Endothelial cell (in vitro differentiated cells): Measurements from ENCODE around the gene DCAF6. TPM values are rescaled to one million over a fixed set of nuclear protein-coding genes. Genes with fewer than 3 reads are reported as not detected.

Experiments
- DNase-seq: peaks from one replicate; pipeline ENCODE4 v3.0.0; 2021; ENCODE audit warnings: low spot score
- H3K27ac Mint-ChIP-seq: one replicate; pipeline ENCODE4 v1.8.0; 2021; ENCODE audit warnings: mixed read lengths, inconsistent platforms; ENCODE audit not compliant: unreplicated experiment
- H3K27me3 Mint-ChIP-seq: one replicate; pipeline ENCODE4 v1.8.0; 2021; ENCODE audit warnings: mild to moderate bottlenecking, moderate library complexity, mixed read lengths, inconsistent platforms; ENCODE audit not compliant: unreplicated experiment
- H3K36me3 Mint-ChIP-seq: one replicate; pipeline ENCODE4 v1.8.0; 2021; ENCODE audit warnings: mild to moderate bottlenecking, low read depth, mixed read lengths, inconsistent platforms; ENCODE audit not compliant: unreplicated experiment
- H3K4me1 Mint-ChIP-seq: one replicate; pipeline ENCODE4 v1.8.0; 2021; ENCODE audit warnings: mild to moderate bottlenecking, mixed read lengths, inconsistent platforms; ENCODE audit not compliant: unreplicated experiment
- H3K4me3 Mint-ChIP-seq: one replicate; pipeline ENCODE4 v1.8.0; 2021; ENCODE audit warnings: mild to moderate bottlenecking, mixed read lengths, inconsistent platforms; ENCODE audit not compliant: unreplicated experiment
- H3K9me3 Mint-ChIP-seq: one replicate; pipeline ENCODE4 v1.8.0; 2021; ENCODE audit warnings: mixed read lengths, inconsistent platforms; ENCODE audit not compliant: unreplicated experiment
- total RNA-seq: library from RNA; stranded (reverse); fragmentation: NEBNext Ultra II Directional; extraction: Animal tissue kit (Norgen Biotek cat#: 25700); gene quantifications from one replicate; pipeline ENCODE4 v1.2.1, GENCODE V29; 2021; ENCODE audit not compliant: unreplicated experiment
- TF ChIP-seq, protein P1 (sequence below): fragments of 200-600 bp; sonication (generic); IDR thresholded peaks from one replicate; pipeline ENCODE4 v1.5.0; 2021; ENCODE audit warnings: antibody characterized with exemption; ENCODE audit not compliant: unreplicated experiment

DCAF6 gene
- total RNA-seq, 1 donor from 2014 or later: 21.0 TPM

DNA sequence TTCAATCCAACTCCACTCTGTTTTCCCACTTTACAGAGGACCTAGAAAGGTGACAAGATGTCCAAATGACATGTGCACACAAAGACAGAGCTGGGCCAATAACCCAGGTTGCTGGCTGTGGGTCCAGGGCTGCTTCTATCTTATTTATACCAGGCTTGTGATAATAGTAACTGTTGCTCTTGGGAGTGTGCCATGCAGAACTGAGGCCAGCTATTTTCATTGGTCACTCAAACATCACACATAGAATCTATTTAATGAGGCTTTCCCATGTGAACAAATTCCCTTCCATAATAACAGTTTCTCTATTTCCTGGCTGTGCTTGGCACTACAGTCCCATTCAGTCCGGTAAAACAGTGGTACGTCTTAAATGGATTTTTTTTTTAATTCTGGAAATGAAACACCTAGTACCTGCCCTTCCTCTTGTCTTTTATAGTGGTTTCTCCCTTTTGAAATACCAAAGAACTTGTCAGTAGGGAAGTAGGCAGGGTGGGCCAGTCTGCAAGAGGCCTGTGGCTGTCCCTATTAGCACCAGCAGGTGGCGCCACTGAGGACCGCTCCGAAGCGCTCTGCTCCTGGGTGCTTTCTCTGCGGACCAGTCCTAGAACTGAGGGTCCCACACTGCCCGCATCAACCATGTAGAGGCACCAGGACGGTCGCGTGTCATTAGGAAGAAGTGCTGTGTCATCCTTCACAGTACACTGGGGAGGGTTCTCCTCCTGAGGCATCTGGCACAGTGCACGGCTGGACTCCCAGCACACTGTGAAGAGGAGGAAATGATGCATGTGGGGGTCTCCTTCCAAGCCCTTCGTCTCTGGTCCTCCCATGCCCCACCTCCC is 148.1 kb downstream of the DCAF6 start:
- H3K27me3 Mint-ChIP-seq: peaks cover 3% of the 10 kb centered on the region
- no peak overlapping the region for H3K4me3 Mint-ChIP-seq
- no peaks in the 10 kb centered on the region for H3K9me3 Mint-ChIP-seq
- peak; percentile 77 for DNase-seq
- no peaks in the 10 kb centered on the region for H3K4me1 Mint-ChIP-seq
- peaks cover 29% of the 10 kb centered on the region for H3K36me3 Mint-ChIP-seq
- H3K27ac Mint-ChIP-seq: no peak overlapping the region
- TF ChIP-seq, protein P1, sequence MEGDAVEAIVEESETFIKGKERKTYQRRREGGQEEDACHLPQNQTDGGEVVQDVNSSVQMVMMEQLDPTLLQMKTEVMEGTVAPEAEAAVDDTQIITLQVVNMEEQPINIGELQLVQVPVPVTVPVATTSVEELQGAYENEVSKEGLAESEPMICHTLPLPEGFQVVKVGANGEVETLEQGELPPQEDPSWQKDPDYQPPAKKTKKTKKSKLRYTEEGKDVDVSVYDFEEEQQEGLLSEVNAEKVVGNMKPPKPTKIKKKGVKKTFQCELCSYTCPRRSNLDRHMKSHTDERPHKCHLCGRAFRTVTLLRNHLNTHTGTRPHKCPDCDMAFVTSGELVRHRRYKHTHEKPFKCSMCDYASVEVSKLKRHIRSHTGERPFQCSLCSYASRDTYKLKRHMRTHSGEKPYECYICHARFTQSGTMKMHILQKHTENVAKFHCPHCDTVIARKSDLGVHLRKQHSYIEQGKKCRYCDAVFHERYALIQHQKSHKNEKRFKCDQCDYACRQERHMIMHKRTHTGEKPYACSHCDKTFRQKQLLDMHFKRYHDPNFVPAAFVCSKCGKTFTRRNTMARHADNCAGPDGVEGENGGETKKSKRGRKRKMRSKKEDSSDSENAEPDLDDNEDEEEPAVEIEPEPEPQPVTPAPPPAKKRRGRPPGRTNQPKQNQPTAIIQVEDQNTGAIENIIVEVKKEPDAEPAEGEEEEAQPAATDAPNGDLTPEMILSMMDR: peak; percentile 88

GRCh38 chr1:168085401-168085872 is 149.0 kb downstream of the DCAF6 start:
- Mint-ChIP-seq H3K4me3 (no peak overlapping the region), H3K4me1 (no peaks in the 10 kb centered on the region)
- TF ChIP-seq, protein P1: no peak

DNA sequence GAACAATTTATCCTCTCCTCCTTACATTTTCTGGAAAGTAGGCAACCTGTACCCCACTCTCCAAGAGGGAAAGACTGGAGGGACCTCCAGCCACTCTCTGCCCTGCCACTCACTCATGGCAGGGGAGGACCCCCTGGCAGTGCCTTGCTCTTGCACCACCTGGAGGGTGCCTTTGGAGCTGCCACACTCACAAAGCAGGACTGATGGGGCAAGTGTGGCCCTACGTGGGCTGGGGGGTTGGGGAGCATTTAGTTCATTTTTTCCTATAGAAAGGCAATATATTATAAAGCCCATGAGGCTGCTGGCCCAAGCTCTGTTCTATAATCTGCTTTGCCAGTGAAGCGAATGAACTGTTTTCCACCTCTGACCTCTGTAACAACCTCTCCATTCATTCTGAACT is 150.0 kb downstream of the DCAF6 start:
- no peak overlapping the region for H3K27ac Mint-ChIP-seq
- H3K9me3 Mint-ChIP-seq: no peaks in the 10 kb centered on the region
- TF ChIP-seq, protein P1: no peak
- H3K36me3 Mint-ChIP-seq: peaks cover 35% of the 10 kb centered on the region
- DNase-seq: no peak
- no peak overlapping the region for H3K4me3 Mint-ChIP-seq
- H3K4me1 Mint-ChIP-seq: peaks cover 3% of the 10 kb centered on the region
- H3K27me3 Mint-ChIP-seq: peaks cover 5% of the 10 kb centered on the region

More at GRCh38 chr1:168085401-168085872, 149.0 kb downstream of the DCAF6 start:
- no peak for DNase-seq
- Mint-ChIP-seq H3K27me3 (peaks cover 4% of the 10 kb centered on the region), H3K9me3 (no peaks in the 10 kb centered on the region), H3K36me3 (peaks cover 36% of the 10 kb centered on the region), H3K27ac (no peak overlapping the region)

DNA sequence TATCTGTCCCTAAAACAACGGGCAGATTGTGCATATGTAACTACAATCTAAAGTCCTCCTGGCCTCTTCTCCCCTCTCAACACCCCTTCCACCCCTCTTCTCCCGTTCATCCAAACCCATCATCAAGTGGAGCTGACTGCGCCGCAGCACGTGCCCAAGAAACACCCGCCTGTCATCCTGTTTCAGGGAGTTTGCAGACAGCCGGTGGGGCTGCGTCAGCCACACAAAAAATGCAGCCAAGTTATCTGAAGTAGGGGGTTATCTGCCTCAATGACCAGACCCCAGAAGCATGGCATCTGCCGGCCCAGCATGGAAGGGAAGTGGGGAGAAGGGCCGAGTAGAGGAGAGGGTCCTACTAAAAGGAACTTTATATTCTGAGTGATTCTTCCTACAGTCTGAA is 151.2 kb downstream of the DCAF6 start:
- Mint-ChIP-seq H3K27me3 (peaks cover 6% of the 10 kb centered on the region), H3K9me3 (no peaks in the 10 kb centered on the region), H3K27ac (no peak overlapping the region), H3K4me1 (peaks cover 3% of the 10 kb centered on the region), H3K36me3 (peaks cover 30% of the 10 kb centered on the region), H3K4me3 (peak overlapping the region; percentile 44)
- TF ChIP-seq, protein P1: no peak
- no peak for DNase-seq
